H1 (cell line): Measurements from ENCODE around the gene DIP2C. TPM values are rescaled to one million over a fixed set of nuclear protein-coding genes. Genes with fewer than 3 reads are reported as not detected.

ENCODE experiments used
- CTCF ChIA-PET: fragments of 300-600 bp; sonication (Branson Sonifier 250); formaldehyde crosslinking; loops from one replicate; lab custom pipeline; 2021; ENCODE audit not compliant: partially characterized antibody; lab: Charles Lee
- POLR2A ChIA-PET: fragments of 300-600 bp; sonication (Branson Sonifier 250); formaldehyde crosslinking; loops from one replicate; lab custom pipeline; 2021; ENCODE audit warnings: inconsistent platforms; ENCODE audit not compliant: partially characterized antibody; lab: Charles Lee
- DNase-seq, 2 experiments: peaks; one replicate each; pipeline versions ENCODE4 v3.0.0 to v3.0.0-alpha.2; 2010 to 2022; ENCODE audit warnings: low spot score in 2 of 2, low read depth in 1 of 2, mixed read lengths in 1 of 2
- FAIRE-seq: peaks from 2 replicates; lab custom pipeline; 2011; peaks lifted over from hg19 to GRCh38; lab: Jason Lieb, UNC
- H2AFZ ChIP-seq: 2 replicates; pipeline ENCODE4 v1.8.1; 2012; ENCODE audit warnings: low read length, inconsistent platforms
- H2AK5ac ChIP-seq: 2 replicates; pipeline ENCODE4 v1.6.1; 2013; ENCODE audit warnings: low read depth, low read length
- H2BK120ac ChIP-seq: replicated peaks from 2 replicates; pipeline ENCODE3; 2013; ENCODE audit warnings: low read depth, low read length, inconsistent platforms
- H2BK12ac ChIP-seq: 2 replicates; pipeline ENCODE4 v1.6.1; 2013; ENCODE audit warnings: low read depth, low read length
- H2BK15ac ChIP-seq: 2 replicates; pipeline ENCODE4 v1.6.1; 2013; ENCODE audit warnings: low read length
- H2BK20ac ChIP-seq: 2 replicates; pipeline ENCODE4 v1.6.1; 2013; ENCODE audit warnings: low read length
- H2BK5ac ChIP-seq: 2 replicates; pipeline ENCODE4 v1.6.1; 2013; ENCODE audit warnings: low read depth, low read length
- H3K14ac ChIP-seq: 2 replicates; pipeline ENCODE4 v1.6.1; 2013; ENCODE audit warnings: inconsistent platforms; ENCODE audit not compliant: insufficient read length
- H3K18ac ChIP-seq: 2 replicates; pipeline ENCODE4 v1.6.1; 2013; ENCODE audit warnings: low read length; ENCODE audit errors: extremely low read depth
- H3K23ac ChIP-seq: 2 replicates; pipeline ENCODE4 v1.6.1; 2013; ENCODE audit warnings: inconsistent platforms; ENCODE audit not compliant: insufficient read length
- H3K23me2 ChIP-seq: 2 replicates; pipeline ENCODE4 v1.6.1; 2013; ENCODE audit warnings: low read depth, low read length
- H3K27ac ChIP-seq: 2 replicates; pipeline ENCODE4 v1.6.1; 2011; ENCODE audit warnings: low read depth, low read length, inconsistent platforms
- H3K27me3 ChIP-seq, 4 experiments: replicated peaks in 1 of 4; 1 replicate in 1 of 4; 2 replicates in 3 of 4; pipeline versions ENCODE4 v1.6.1 to v1.8.1; 2011 to 2013; ENCODE audit warnings: low read length in 3 of 4, mild to moderate bottlenecking in 3 of 4, inconsistent platforms in 2 of 4, mixed read lengths in 2 of 4, moderate library complexity in 1 of 4; ENCODE audit not compliant: control insufficient read depth in 3 of 4, insufficient read depth in 3 of 4; ENCODE audit errors: extremely low read depth in 1 of 4
- H3K36me3 ChIP-seq, 4 experiments: 2 replicates each; pipeline versions ENCODE4 v1.6.1 to v1.8.1; 2011 to 2013; ENCODE audit warnings: mild to moderate bottlenecking in 4 of 4, low read length in 3 of 4, moderate library complexity in 2 of 4, control low read depth in 1 of 4, inconsistent platforms in 1 of 4; ENCODE audit not compliant: insufficient read depth in 4 of 4, control insufficient read depth in 2 of 4
- H3K4ac ChIP-seq: replicated peaks from 2 replicates; pipeline ENCODE3; 2013; ENCODE audit warnings: low read length, low read depth, mixed read lengths, inconsistent platforms; ENCODE audit not compliant: insufficient read length
- H3K4me1 ChIP-seq, 4 experiments: replicated peaks in 1 of 4; 1 replicate in 1 of 4; 2 replicates in 3 of 4; pipeline versions ENCODE4 v1.6.1 to v1.8.1; 2011 to 2013; ENCODE audit warnings: low read length in 3 of 4, inconsistent platforms in 2 of 4, mixed read lengths in 1 of 4; ENCODE audit not compliant: insufficient read depth in 4 of 4, control insufficient read depth in 3 of 4
- H3K4me2 ChIP-seq, 2 experiments: 2 replicates each; pipeline versions ENCODE4 v1.6.1 to v1.8.1; 2011 to 2013; ENCODE audit warnings: low read depth in 2 of 2, low read length in 2 of 2, control low read depth in 1 of 2, inconsistent platforms in 1 of 2, mild to moderate bottlenecking in 1 of 2; ENCODE audit not compliant: insufficient read depth in 1 of 2
- H3K4me3 ChIP-seq, 4 experiments: fragments of 200-600, 300-600 bp in 1 of 4; sonication (generic), shearing (Covaris generic), sonication (Bioruptor Twin) in 1 of 4; 2 replicates each; pipeline versions ENCODE4 v1.5.1 to v1.8.1; 2011 to 2016; ENCODE audit warnings: low read length in 4 of 4, low read depth in 3 of 4, control low read depth in 2 of 4, inconsistent platforms in 2 of 4, mild to moderate bottlenecking in 2 of 4, mixed read lengths in 1 of 4, moderate library complexity in 1 of 4; ENCODE audit not compliant: insufficient read depth in 2 of 4; ENCODE audit errors: extremely low read depth in 1 of 4
- H3K56ac ChIP-seq: replicated peaks from 2 replicates; pipeline ENCODE3; 2013; ENCODE audit warnings: low read depth, mild to moderate bottlenecking, mixed read lengths, low read length, inconsistent platforms; ENCODE audit not compliant: insufficient read length
- H3K79me1 ChIP-seq: 2 replicates; pipeline ENCODE4 v1.6.1; 2013; ENCODE audit warnings: low read depth, low read length, control low read depth
- H3K79me2 ChIP-seq, 2 experiments: 2 replicates each; pipeline versions ENCODE4 v1.6.1 to v1.8.1; 2012 to 2013; ENCODE audit warnings: low read length in 2 of 2, mild to moderate bottlenecking in 2 of 2, inconsistent platforms in 1 of 2; ENCODE audit not compliant: insufficient read depth in 2 of 2, control insufficient read depth in 1 of 2
- H3K9ac ChIP-seq, 4 experiments: replicated peaks in 1 of 4; 1 replicate in 1 of 4; 2 replicates in 3 of 4; pipeline versions ENCODE4 v1.6.1 to v1.8.1; 2011 to 2013; ENCODE audit warnings: low read depth in 3 of 4, low read length in 3 of 4, control low read depth in 2 of 4, mild to moderate bottlenecking in 2 of 4, moderate library complexity in 2 of 4, inconsistent platforms in 1 of 4; ENCODE audit errors: extremely low read depth in 1 of 4
- H3K9me3 ChIP-seq, 2 experiments: 2 replicates each; pipeline versions ENCODE4 v1.6.1 to v1.8.1; 2012 to 2013; ENCODE audit warnings: mild to moderate bottlenecking in 2 of 2, moderate library complexity in 2 of 2, control low read depth in 1 of 2, inconsistent platforms in 1 of 2, low read depth in 1 of 2, low read length in 1 of 2, mixed read lengths in 1 of 2; ENCODE audit not compliant: insufficient read depth in 2 of 2
- H4K20me1 ChIP-seq, 2 experiments: replicated peaks in 1 of 2; 2 replicates each; pipeline versions ENCODE3 to v1.8.1; 2011 to 2013; ENCODE audit warnings: inconsistent platforms in 2 of 2, low read length in 2 of 2, mild to moderate bottlenecking in 1 of 2; ENCODE audit not compliant: insufficient read depth in 2 of 2, control insufficient read depth in 1 of 2
- H4K5ac ChIP-seq: 2 replicates; pipeline ENCODE4 v1.6.1; 2013; ENCODE audit warnings: low read length, low read depth, mixed read lengths, inconsistent platforms; ENCODE audit not compliant: insufficient read length
- H4K8ac ChIP-seq: 2 replicates; pipeline ENCODE4 v1.8.0; 2013; ENCODE audit warnings: mild to moderate bottlenecking, moderate library complexity, low read length, inconsistent platforms; ENCODE audit not compliant: insufficient read depth; ENCODE audit errors: extremely low read depth
- H4K91ac ChIP-seq: replicated peaks from 2 replicates; pipeline ENCODE3; 2013; ENCODE audit warnings: low read length, mixed read lengths, inconsistent platforms; ENCODE audit not compliant: insufficient read length
- BCL11A ChIP-seq, 2 experiments: IDR thresholded peaks; one replicate each; pipeline ENCODE4 v1.6.1; 2011; ENCODE audit warnings: low read depth in 2 of 2, low read length in 2 of 2, mild to moderate bottlenecking in 2 of 2
- CBX5 ChIP-seq: fragments of 300-800, 300-1000 bp; sonication (generic); IDR thresholded peaks from 2 replicates; pipeline ENCODE4 v1.7.1; 2016; ENCODE audit warnings: antibody characterized with exemption, low read length, low read depth
- GTF2F1 ChIP-seq: IDR thresholded peaks from 2 replicates; pipeline ENCODE4 v1.6.1; 2012; ENCODE audit warnings: low read depth, low read length, improper control_type of control experiment, borderline replicate concordance
- HDAC6 ChIP-seq: IDR thresholded peaks from one replicate; pipeline ENCODE4 v1.7.1; 2012; ENCODE audit warnings: low read depth, mild to moderate bottlenecking, inconsistent platforms, low read length, moderate library complexity
- KDM5A ChIP-seq: fragments of 200-600 bp; IDR thresholded peaks from 2 replicates; pipeline ENCODE4 v1.7.1; 2012; ENCODE audit warnings: mild to moderate bottlenecking, low read length, inconsistent platforms, mixed read lengths
- NANOG ChIP-seq: IDR thresholded peaks from 2 replicates; pipeline ENCODE4 v1.6.1; 2011; ENCODE audit warnings: low read length, low read depth, mild to moderate bottlenecking, inconsistent platforms; ENCODE audit not compliant: insufficient read depth, poor library complexity, severe bottlenecking
- POU5F1 ChIP-seq: IDR thresholded peaks from 2 replicates; pipeline ENCODE4 v1.6.1; 2011; ENCODE audit warnings: low read depth, mild to moderate bottlenecking, low read length, moderate library complexity
- RAD21 ChIP-seq, 2 experiments: IDR thresholded peaks in 1 of 2; conservative IDR thresholded peaks in 1 of 2; 2 replicates each; pipeline ENCODE4 v1.6.1; 2011; ENCODE audit warnings: low read depth in 2 of 2, low read length in 2 of 2, improper control_type of control experiment in 1 of 2, inconsistent platforms in 1 of 2, mild to moderate bottlenecking in 1 of 2, moderate library complexity in 1 of 2
- WGBS, 2 experiments: shearing (Covaris generic) in 1 of 2; methylation state at CpG; one replicate each; pipeline versions ENCODE4 v1.1.6 to v1.1.7; 2013 to 2015; ENCODE audit warnings: low lambda C conversion rate in 2 of 2, mixed read lengths in 2 of 2, inconsistent platforms in 1 of 2, low coverage in 1 of 2, missing lambda C conversion rate in 1 of 2; ENCODE audit not compliant: insufficient replicate concordance in 2 of 2, insufficient coverage in 1 of 2, insufficient read length in 1 of 2; ENCODE audit errors: extremely low coverage in 1 of 2, missing lambda C conversion rate in 1 of 2; 5-methylcytosine and 5-hydroxymethylcytosine counted together
- polyA plus RNA-seq, 7 experiments: library from polyadenylated mRNA; depleted of rRNA in 3 of 7; stranded (reverse) in 5 of 7; unstranded in 2 of 7; fragments of >200 nt in 5 of 7; fragments of 200-250 nt in 2 of 7; gene quantifications; 1 replicate in 5 of 7; 2 replicates in 1 of 7; 4 replicates in 1 of 7; pipeline versions ENCODE4 v1.2.1 to v1.2.3, GENCODE V29; 2011 to 2013; ENCODE audit warnings: missing spikeins in 2 of 7, mixed read lengths in 2 of 7
- total RNA-seq: library from RNA; stranded (reverse); fragmentation: NEBNext Ultra II Directional; extraction: Animal tissue kit (Norgen Biotek cat#: 25700); gene quantifications from 2 replicates; pipeline ENCODE4 v1.2.1, GENCODE V29; 2021

DIP2C gene
- total and polyA plus RNA-seq, 2 of the 8 experiments (the other 6 are each of a cell fraction or from before 2014, with no cell fraction given) = 3.8 to 9.3 TPM

DNA sequence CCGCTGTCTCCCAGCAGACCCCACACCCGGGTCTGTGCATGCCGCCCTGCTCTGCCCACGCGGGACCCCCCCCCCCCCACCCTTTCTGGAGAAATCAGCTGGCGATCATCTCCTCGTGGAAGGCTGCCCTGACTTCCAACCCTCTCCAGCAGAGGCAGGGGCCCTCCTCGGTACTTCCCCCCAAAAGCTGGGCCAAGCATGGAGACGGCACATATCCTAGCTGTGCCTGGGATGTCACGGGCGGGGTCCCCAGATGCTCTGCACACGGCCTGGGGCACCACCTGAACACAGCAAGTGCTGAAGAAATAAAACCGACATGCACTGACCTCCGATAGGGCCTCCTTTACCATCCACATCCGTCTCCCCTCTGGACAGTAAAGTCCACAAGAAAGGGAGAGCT, 96.0 kb downstream of the DIP2C start:
- DNase-seq = no peak
- H2BK20ac ChIP-seq = no peak overlapping the region
- no peak overlapping the region for H3K27ac ChIP-seq
- H4K5ac ChIP-seq = no peak overlapping the region
- no peaks in the 10 kb centered on the region for H3K36me3 ChIP-seq
- H2BK12ac ChIP-seq = no peak overlapping the region
- ChIA-PET CTCF (interaction anchor here (1.4 to 1.6 kb wide), 2 partner anchors 17 to 91 kb away, joined by 3 to 4 read pairs; no protein-coding TSS in a partner anchor), POLR2A (no interaction called here)
- H4K20me1 ChIP-seq = peaks cover 0 to 3% of the 10 kb centered on the region in 2 experiments
- whole genome bisulfite sequencing, 2 experiments = 86% methylated on average over 10 of the region's 15 CpGs; no CpG with 5 or more reads in 1 of the 2 experiments
- H2AFZ ChIP-seq = no peak overlapping the region
- H3K18ac ChIP-seq = no peak overlapping the region
- no peak overlapping the region for H3K4ac ChIP-seq
- no peaks in the 10 kb centered on the region; a peak in 1 of 4 replicates for H3K79me2 ChIP-seq
- no peak overlapping the region for H2BK15ac ChIP-seq
- H3K4me3 ChIP-seq = no peak overlapping the region
- TF ChIP-seq KDM5A (no peak), GTF2F1 (no peak), NANOG (no peak), RAD21 (IDR thresholded peaks at IDR 0.05 in 1 of 2, conservative IDR thresholded peaks at IDR 0.05 in 1 of 2; ENCODE audit: low read depth in 2 of 2, low read length in 2 of 2) (no peak), BCL11A (IDR thresholded peaks at IDR 0.05; ENCODE audit: low read depth in 2 of 2, low read length in 2 of 2) (no peak), HDAC6 (no peak), POU5F1 (no peak), CBX5 (no peak)
- H3K27me3 ChIP-seq = no peaks in the 10 kb centered on the region; a peak in 1 of 7 replicates
- H3K4me2 ChIP-seq = no peak overlapping the region
- FAIRE-seq = no peak
- no peaks in the 10 kb centered on the region for H3K23me2 ChIP-seq
- no peak overlapping the region for H3K9ac ChIP-seq
- no peak overlapping the region for H3K14ac ChIP-seq
- H2BK5ac ChIP-seq = no peak overlapping the region
- H3K23ac ChIP-seq = no peak overlapping the region
- no peak overlapping the region for H3K56ac ChIP-seq
- H2AK5ac ChIP-seq = no peak overlapping the region
- no peaks in the 10 kb centered on the region for H3K9me3 ChIP-seq
- H3K4me1 ChIP-seq = peaks cover 0 to 3% (median 1%) of the 10 kb centered on the region in 4 experiments; a peak in 1 of 7 replicates
- no peak overlapping the region for H4K8ac ChIP-seq
- H4K91ac ChIP-seq = no peak overlapping the region
- peaks cover 14% of the 10 kb centered on the region for H3K79me1 ChIP-seq
- no peak overlapping the region for H2BK120ac ChIP-seq
